Upper lobe of left lung (tissue), 6 donors: ENCODE data around the gene MED28. TPM values are rescaled to one million over a fixed set of nuclear protein-coding genes. Genes with fewer than 3 reads are reported as not detected.
A peak's percentile ranks its signal among the peaks of the same experiment; 100 is the strongest.

Source experiments
- ATAC-seq, 2 donors: fragments of 200-7000 bp; cut with Tn5 transposase; one replicate each; pipeline ENCODE4 v1.9.1; 2022; ENCODE audit warnings: mild to moderate bottlenecking in 2 of 2, moderate library complexity in 2 of 2; ENCODE audit not compliant: low FRiP score in 2 of 2
- DNase-seq, 2 donors: peaks; one replicate each; pipeline ENCODE4 v3.0.0-alpha.2; 2019 to 2020
- H3K27ac ChIP-seq, 4 donors: fragments of 200-600 bp; sonication (generic); one replicate each; pipeline ENCODE4 v1.5.1; 2016 to 2019
- H3K27me3 ChIP-seq, 4 donors: fragments of 200-600 bp; sonication (generic); one replicate each; pipeline ENCODE4 v1.5.1; 2017 to 2019
- H3K36me3 ChIP-seq, 4 donors: fragments of 200-600 bp; sonication (generic); one replicate each; pipeline ENCODE4 v1.5.1; 2016 to 2019
- H3K4me1 ChIP-seq, 4 donors: fragments of 200-600 bp; sonication (generic); one replicate each; pipeline ENCODE4 v1.5.1; 2018 to 2019
- H3K4me3 ChIP-seq, 4 donors: fragments of 200-600 bp; sonication (generic); one replicate each; pipeline ENCODE4 v1.5.1; 2017 to 2019; ENCODE audit warnings: mild to moderate bottlenecking in 2 of 4, moderate library complexity in 1 of 4
- H3K9me3 ChIP-seq, 4 donors: fragments of 200-600 bp; sonication (generic); one replicate each; pipeline ENCODE4 v1.5.1; 2018 to 2019
- CTCF ChIP-seq, 6 experiments: fragments of 450-650 bp in 4 of 6; fragments of 200-600 bp in 2 of 6; sonication (generic) in 2 of 6; IDR thresholded peaks; one replicate each; pipeline ENCODE4 v1.5.1; 2016 to 2019; ENCODE audit warnings: antibody characterized with exemption in 6 of 6
- EP300 ChIP-seq, 4 donors: sonication (generic); formaldehyde crosslinking; IDR thresholded peaks; one replicate each; pipeline ENCODE4 v1.5.1; 2017; ENCODE audit warnings: antibody characterized with exemption in 4 of 4, control low read depth in 2 of 4
- POLR2A ChIP-seq, 4 donors: fragments of 450-650 bp; IDR thresholded peaks; one replicate each; pipeline ENCODE4 v1.5.1; 2016 to 2017; ENCODE audit warnings: antibody characterized with exemption in 4 of 4, mild to moderate bottlenecking in 2 of 4
- POLR2AphosphoS5 ChIP-seq, 2 donors: sonication (generic); formaldehyde crosslinking; IDR thresholded peaks; one replicate each; pipeline ENCODE4 v1.5.1; 2017; ENCODE audit warnings: antibody characterized with exemption in 2 of 2
- WGBS, 2 donors: methylation state at CpG; one replicate each; pipeline ENCODE4 v1.1.5; 2017 to 2018; 5-methylcytosine and 5-hydroxymethylcytosine counted together
- total RNA-seq, 6 donors: library from RNA; depleted of rRNA in 4 of 6; stranded (reverse); fragments of >200 nt in 4 of 6; gene quantifications; one replicate each; pipeline versions ENCODE4 v1.1.0 to v1.2.1, GENCODE V29; 2016 to 2021
- donor health status: DM: no; HTN: no; CAD: no; lungs with moderate emphysema.
- donor health status: DM: no; HTN: yes; CAD: no; lungs with severe emphysema.

Gene MED28
- total RNA-seq, 6 donors from 2014 or later, result 14.7 to 56.2 (median 19.0) TPM

- ATAC-seq, result peak in 1 of 2 donors; percentile 37
- no peak overlapping the region for H3K27ac ChIP-seq
- no peaks in the 10 kb centered on the region for H3K4me1 ChIP-seq
- H3K9me3 ChIP-seq, result no peaks in the 10 kb centered on the region
- TF ChIP-seq POLR2AphosphoS5 (IDR thresholded peaks at IDR 0.05), result no peak
- TF ChIP-seq EP300 (IDR thresholded peaks at IDR 0.05), result no peak
- no peak for TF ChIP-seq POLR2A (IDR thresholded peaks at IDR 0.05)
- TF ChIP-seq CTCF (IDR thresholded peaks at IDR 0.05), result no peak
- no peaks in the 10 kb centered on the region for H3K36me3 ChIP-seq
- no peaks in the 10 kb centered on the region for H3K27me3 ChIP-seq
- 53 to 54% methylated on average over 5 of the region's 5 CpGs for WGBS, 2 donors
- no peak for DNase-seq
- H3K4me3 ChIP-seq, result no peak overlapping the region
Observed at GRCh38 chr4:17680559-17681280, 66.3 kb downstream of the MED28 start.

DNA sequence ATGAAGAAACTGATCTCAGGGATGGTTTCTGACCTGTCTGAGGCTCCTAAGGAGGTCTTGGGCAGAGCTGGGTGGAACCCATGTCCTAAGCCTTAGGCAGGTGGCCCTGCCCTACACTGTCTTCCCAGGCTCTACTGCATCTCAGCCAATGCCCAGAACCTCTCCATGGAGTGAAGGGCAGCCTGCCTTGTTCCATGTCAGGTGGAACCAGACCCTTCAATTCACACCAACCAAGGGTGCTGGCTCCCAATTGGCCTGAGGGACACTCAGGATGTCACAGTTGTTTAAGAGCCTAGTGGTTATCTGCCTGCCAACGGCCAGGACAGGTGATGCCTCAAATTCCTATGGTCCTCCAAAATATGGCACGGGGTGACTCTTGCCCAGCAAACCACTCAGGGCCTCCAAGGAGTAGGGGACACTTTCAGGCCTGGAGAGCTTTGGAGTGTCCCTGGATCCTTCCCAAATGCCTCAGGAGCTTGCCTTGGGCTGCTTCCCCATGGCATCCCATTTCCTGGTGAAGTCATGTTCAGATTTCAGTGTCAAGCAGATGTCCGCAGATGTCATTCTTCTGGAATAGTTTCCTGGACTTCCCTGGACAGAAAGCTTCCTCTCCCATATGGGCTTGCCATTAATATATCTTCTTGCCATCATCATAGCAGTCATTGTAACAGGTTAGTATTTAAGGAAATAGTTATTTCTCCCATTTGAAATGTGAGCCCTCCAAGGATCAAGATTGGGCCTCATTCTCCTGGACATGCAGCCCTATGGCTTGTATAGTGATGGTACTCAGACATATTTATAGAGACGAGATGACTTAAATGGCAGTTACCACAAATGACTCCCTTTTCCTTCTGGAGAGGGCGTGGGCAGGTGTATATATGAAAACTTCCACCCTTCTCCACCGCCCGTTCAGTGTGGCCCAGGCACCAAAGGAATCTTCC lies 67.1 kb downstream of the MED28 start:
- 65 to 89% methylated on average over 5 to 7 of the region's 7 CpGs for WGBS, 2 donors
- ATAC-seq (peak in 1 of 2 donors; percentile 66), DNase-seq (no peak)
- Histone ChIP-seq H3K27ac (no peak overlapping the region), H3K9me3 (no peaks in the 10 kb centered on the region), H3K4me3 (no peak overlapping the region), H3K36me3 (no peaks in the 10 kb centered on the region), H3K4me1 (no peaks in the 10 kb centered on the region), H3K27me3 (no peaks in the 10 kb centered on the region)
- TF ChIP-seq POLR2A (IDR thresholded peaks at IDR 0.05), result no peak
- no peak for TF ChIP-seq EP300 (IDR thresholded peaks at IDR 0.05)
- TF ChIP-seq POLR2AphosphoS5 (IDR thresholded peaks at IDR 0.05), result no peak
- no peak for TF ChIP-seq CTCF (IDR thresholded peaks at IDR 0.05)

- WGBS, 2 donors, result 59 to 78% methylated on average over 2 of the region's 2 CpGs
- Histone ChIP-seq H3K4me3 (no peak overlapping the region), H3K4me1 (no peaks in the 10 kb centered on the region), H3K36me3 (no peaks in the 10 kb centered on the region), H3K9me3 (no peaks in the 10 kb centered on the region), H3K27ac (no peak overlapping the region), H3K27me3 (no peaks in the 10 kb centered on the region)
- no peak for DNase-seq
- TF ChIP-seq CTCF (IDR thresholded peaks at IDR 0.05) (no peak), POLR2AphosphoS5 (IDR thresholded peaks at IDR 0.05) (no peak), EP300 (IDR thresholded peaks at IDR 0.05) (no peak), POLR2A (IDR thresholded peaks at IDR 0.05) (no peak)
- no peak for ATAC-seq
Observed at GRCh38 chr4:17682222-17682566, 67.8 kb downstream of the MED28 start.

Other genes with a start within 250 kb of the MED28 start
- gene QDPR, start 102.6 kb upstream of the MED28 start, total RNA-seq, result 10 to 100 TPM; 16.3 to 48.4 (median 22.7) TPM
- gene CLRN2, start 99.5 kb upstream of the MED28 start, total RNA-seq, result not detected
- gene LAP3, start 37.4 kb upstream of the MED28 start, total RNA-seq, result 100 to 1,000 TPM in 1 of 6 donors, 10 to 100 TPM in 5; 70.0 to 116 (median 94.3) TPM
- gene FAM184B, start 167.0 kb downstream of the MED28 start, total RNA-seq, result 1 to 10 TPM in 1 of 6 donors, under 1 TPM in 5; 0.13 to 1.0 (median 0.34) TPM
- 10 to 100 TPM; 16.1 to 35.9 (median 21.8) TPM for gene DCAF16, start 196.1 kb downstream of the MED28 start, total RNA-seq
- gene NCAPG, start 196.3 kb downstream of the MED28 start, total RNA-seq, result 1 to 10 TPM in 5 of 6 donors, not detected in 1; 1.4 to 2.4 (median 2.1) TPM